MCF 10A (cell line): ENCODE data around the gene CWC27. TPM values are rescaled to one million over a fixed set of nuclear protein-coding genes. Genes with fewer than 3 reads are reported as not detected.

Experiments
- BruUV-seq: library from RNA; stranded (reverse); fragments of 400-500 nt; replicated peaks from 2 replicates; lab custom pipeline; 2021; lab: Mats Ljungman, UMichigan
- CTCF ChIA-PET: fragments of 300-600 bp; sonication (Branson Sonifier 250); formaldehyde crosslinking; extraction: SDS; loops from one replicate; lab custom pipeline; 2021; ENCODE audit warnings: antibody characterized with exemption, inconsistent platforms; lab: Yijun Ruan, JAX
- POLR2A ChIA-PET: fragments of 300-600, 350-650 bp; sonication (Branson Sonifier 250); formaldehyde crosslinking; extraction: SDS; loops from one replicate; lab custom pipeline; 2020; ENCODE audit warnings: antibody characterized with exemption, inconsistent platforms; lab: Yijun Ruan, JAX
- DNase-seq: peaks from one replicate; pipeline ENCODE4 v3.0.0-alpha.2; 2018; ENCODE audit not compliant: unreplicated experiment
- H3K27ac Mint-ChIP-seq: one replicate; pipeline ENCODE4 v1.8.0; 2022; ENCODE audit warnings: mild to moderate bottlenecking, low read depth, mixed read lengths; ENCODE audit not compliant: unreplicated experiment
- H3K27me3 Mint-ChIP-seq: one replicate; pipeline ENCODE4 v1.8.0; 2022; ENCODE audit warnings: mixed read lengths; ENCODE audit not compliant: insufficient read depth, unreplicated experiment
- H3K36me3 Mint-ChIP-seq: one replicate; pipeline ENCODE4 v1.8.0; 2022; ENCODE audit warnings: mild to moderate bottlenecking, moderate library complexity, mixed read lengths; ENCODE audit not compliant: insufficient read depth, unreplicated experiment
- H3K4me1 Mint-ChIP-seq: one replicate; pipeline ENCODE4 v1.8.0; 2022; ENCODE audit warnings: mixed read lengths; ENCODE audit not compliant: insufficient read depth, unreplicated experiment
- H3K4me3 Mint-ChIP-seq: one replicate; pipeline ENCODE4 v1.8.0; 2022; ENCODE audit warnings: mild to moderate bottlenecking, moderate library complexity, mixed read lengths; ENCODE audit not compliant: unreplicated experiment
- H3K9me3 Mint-ChIP-seq: one replicate; pipeline ENCODE4 v1.8.0; 2022; ENCODE audit warnings: mixed read lengths; ENCODE audit not compliant: unreplicated experiment
- CTCF ChIP-seq: fragments of 200-600 bp; IDR thresholded peaks from one replicate; pipeline ENCODE4 v1.8.0; 2022; ENCODE audit warnings: antibody characterized with exemption, mild to moderate bottlenecking; ENCODE audit not compliant: unreplicated experiment
- intact Hi-C: fragments of 100-400 bp; cut with micrococcal nuclease; formaldehyde crosslinking; loops from 2 replicates; pipeline ENCODE4 v1.14.1; 2022
- total RNA-seq: library from RNA; stranded (reverse); gene quantifications from 2 replicates; pipeline ENCODE4 v1.2.3, GENCODE V29; 2022

The CWC27 gene
- total RNA-seq, 1 experiment from 2014 or later = 34.2 TPM

GRCh38 chr5:64949331-64949730, 180.6 kb downstream of the CWC27 start:
- Mint-ChIP-seq H3K4me1 (peaks cover 30% of the 10 kb centered on the region), H3K9me3 (no peaks in the 10 kb centered on the region), H3K36me3 (peaks cover 5% of the 10 kb centered on the region), H3K27me3 (no peaks in the 10 kb centered on the region), H3K4me3 (no peak overlapping the region), H3K27ac (no peak overlapping the region)
- ChIA-PET POLR2A (no interaction called here), CTCF (interaction anchor here (1.1 kb wide), 1 partner anchor 124 kb away, joined by 3 read pairs; no protein-coding TSS in a partner anchor)
- DNase-seq = no peak
- BruUV-seq = no TSS peak
- TF ChIP-seq CTCF = no peak
- intact Hi-C loops = no loop called here

- H3K27me3 Mint-ChIP-seq = no peaks in the 10 kb centered on the region
- intact Hi-C loops = loop anchor here (10.0 kb wide), 2 partner anchors 152 to 252 kb away; no protein-coding TSS in a partner anchor
- CTCF ChIA-PET = interaction anchor here (0.5 kb wide), 1 partner anchor 119 kb away, joined by 4 read pairs; no protein-coding TSS in a partner anchor
- peaks cover 5% of the 10 kb centered on the region for H3K36me3 Mint-ChIP-seq
- DNase-seq = peak; percentile 67
- H3K4me1 Mint-ChIP-seq = peaks cover 18% of the 10 kb centered on the region
- TF ChIP-seq CTCF = no peak
- BruUV-seq = no TSS peak
- peak overlapping the region; percentile 92 for H3K27ac Mint-ChIP-seq
- peak overlapping the region; percentile 7 for H3K4me3 Mint-ChIP-seq
- H3K9me3 Mint-ChIP-seq = no peaks in the 10 kb centered on the region
- POLR2A ChIA-PET = no interaction called here
These were observed 184.4 kb downstream of the CWC27 start for GRCh38 chr5:64952951-64953673.

GRCh38 chr5:64954518-64954917, 185.8 kb downstream of the CWC27 start:
- intact Hi-C loops = loop anchor here (10.0 kb wide), 2 partner anchors 150 to 250 kb away; no protein-coding TSS in a partner anchor
- CTCF ChIA-PET = no interaction called here
- no peak for TF ChIP-seq CTCF
- Mint-ChIP-seq H3K4me1 (peaks cover 14% of the 10 kb centered on the region), H3K27ac (peak overlapping the region; percentile 92), H3K4me3 (no peak overlapping the region), H3K27me3 (no peaks in the 10 kb centered on the region), H3K9me3 (no peaks in the 10 kb centered on the region), H3K36me3 (peaks cover 4% of the 10 kb centered on the region)
- POLR2A ChIA-PET = no interaction called here
- no TSS peak for BruUV-seq
- DNase-seq = no peak

GRCh38 chr5:64958757-64959391, 190.1 kb downstream of the CWC27 start:
- ChIA-PET CTCF (interaction anchor here (0.6 to 2.2 kb wide), 8 partner anchors 18 to 543 kb away, joined by 3 to 36 read pairs (median 3); no protein-coding TSS in a partner anchor), POLR2A (interaction anchor here (0.8 to 3.9 kb wide), 3 partner anchors 522 to 526 kb away, joined by 3 to 21 read pairs (median 3); partner anchors contain the start of gene ADAMTS6)
- BruUV-seq = no TSS peak
- Mint-ChIP-seq H3K4me3 (no peak overlapping the region), H3K36me3 (no peaks in the 10 kb centered on the region), H3K9me3 (peaks cover 10% of the 10 kb centered on the region), H3K27ac (no peak overlapping the region), H3K4me1 (peaks cover under 1% of the 10 kb centered on the region), H3K27me3 (no peaks in the 10 kb centered on the region)
- TF ChIP-seq CTCF = peak; percentile 42
- intact Hi-C loops = loop anchor here (1.0 to 10.0 kb wide), 5 partner anchors 146 to 524 kb away; no protein-coding TSS in a partner anchor
- DNase-seq = peak; percentile 30
